ENCODE results near the gene NPEPPS. TPM values are rescaled to one million over a fixed set of nuclear protein-coding genes. Genes with fewer than 3 reads are reported as not detected.

The NPEPPS gene
- total RNA-seq, 1 experiment from 2014 or later, result 139 TPM

GRCh38 chr17:47604598-47604927 lies 73.7 kb downstream of the NPEPPS start:
- DNase-seq, result no peak
- intact Hi-C loops (cut with micrococcal nuclease; ENCODE audit: unreplicated experiment), result no loop called here
- Mint-ChIP-seq H3K9me3 (ENCODE audit: unreplicated experiment) (no peaks in the 10 kb centered on the region), H3K4me1 (ENCODE audit: low read depth, unreplicated experiment) (peaks cover 6% of the 10 kb centered on the region), H3K27me3 (ENCODE audit: insufficient read depth, unreplicated experiment) (no peaks in the 10 kb centered on the region), H3K4me3 (ENCODE audit: unreplicated experiment) (no peak overlapping the region), H3K27ac (ENCODE audit: unreplicated experiment) (no peak overlapping the region), H3K36me3 (ENCODE audit: insufficient read depth, unreplicated experiment) (peaks cover 59% of the 10 kb centered on the region)
- no TSS peak for BruUV-seq (replicated peaks)
- Histone ChIP-seq H3K27me3 (replicated peaks; ENCODE audit: control insufficient read depth, insufficient read depth, low read length) (no peaks in the 10 kb centered on the region), H3K4me1 (no peaks in the 10 kb centered on the region; the same call in 1 of the 2 replicates), H3K4me3 (ENCODE audit: low read depth, low read length) (no peak overlapping the region), H3K36me3 (ENCODE audit: control insufficient read depth, insufficient read depth, low read length) (peaks cover 3% of the 10 kb centered on the region; the same call in 1 of the 2 replicates), H3K9me3 (no peaks in the 10 kb centered on the region)
- TF ChIP-seq CTCF (IDR thresholded peaks at IDR 0.05; ENCODE audit: insufficient read depth in 1 of 2, low read depth in 1 of 2, low read length in 1 of 2, severe bottlenecking in 1 of 2, unreplicated experiment in 1 of 2), result no peak
- POLR2A ChIA-PET, result interaction anchor here (1.1 kb wide), 1 partner anchor 45 kb away, joined by 3 read pairs; no protein-coding TSS in a partner anchor
- CTCF ChIA-PET, result interaction anchor here (1.9 kb wide), 1 partner anchor 12 kb away, joined by 5 read pairs; no protein-coding TSS in a partner anchor

- H3K4me3 ChIP-seq (ENCODE audit: low read depth, low read length), result no peak overlapping the region
- CTCF ChIA-PET, result interaction anchor here (1.9 kb wide), 1 partner anchor 11 kb away, joined by 5 read pairs; no protein-coding TSS in a partner anchor
- H3K9me3 Mint-ChIP-seq (ENCODE audit: unreplicated experiment), result no peaks in the 10 kb centered on the region
- intact Hi-C loops (cut with micrococcal nuclease; ENCODE audit: unreplicated experiment), result no loop called here
- no peaks in the 10 kb centered on the region for H3K9me3 ChIP-seq
- no peak for DNase-seq
- no peaks in the 10 kb centered on the region for H3K27me3 Mint-ChIP-seq (ENCODE audit: insufficient read depth, unreplicated experiment)
- H3K36me3 ChIP-seq (ENCODE audit: control insufficient read depth, insufficient read depth, low read length), result peaks cover 3% of the 10 kb centered on the region; the same call in 1 of the 2 replicates
- TF ChIP-seq CTCF (IDR thresholded peaks at IDR 0.05; ENCODE audit: insufficient read depth in 1 of 2, low read depth in 1 of 2, low read length in 1 of 2, severe bottlenecking in 1 of 2, unreplicated experiment in 1 of 2), result no peak
- no TSS peak for BruUV-seq (replicated peaks)
- H3K27me3 ChIP-seq (replicated peaks; ENCODE audit: control insufficient read depth, insufficient read depth, low read length), result no peaks in the 10 kb centered on the region
- H3K4me1 Mint-ChIP-seq (ENCODE audit: low read depth, unreplicated experiment), result peaks cover 6% of the 10 kb centered on the region
- H3K36me3 Mint-ChIP-seq (ENCODE audit: insufficient read depth, unreplicated experiment), result peaks cover 60% of the 10 kb centered on the region
- H3K4me3 Mint-ChIP-seq (ENCODE audit: unreplicated experiment), result no peak overlapping the region
- H3K27ac Mint-ChIP-seq (ENCODE audit: unreplicated experiment), result no peak overlapping the region
- POLR2A ChIA-PET, result interaction anchor here (1.1 kb wide), 1 partner anchor 44 kb away, joined by 3 read pairs; no protein-coding TSS in a partner anchor
- no peaks in the 10 kb centered on the region; the same call in 1 of the 2 replicates for H3K4me1 ChIP-seq
These were observed 74.1 kb downstream of the NPEPPS start for GRCh38 chr17:47605011-47605410.

GRCh38 chr17:47607481-47607880 lies 76.6 kb downstream of the NPEPPS start:
- Mint-ChIP-seq H3K36me3 (ENCODE audit: insufficient read depth, unreplicated experiment) (peaks cover 44% of the 10 kb centered on the region), H3K27me3 (ENCODE audit: insufficient read depth, unreplicated experiment) (no peaks in the 10 kb centered on the region)

More at GRCh38 chr17:47607481-47607880, 76.6 kb downstream of the NPEPPS start:
- intact Hi-C loops (cut with micrococcal nuclease; ENCODE audit: unreplicated experiment), result no loop called here
- Mint-ChIP-seq H3K4me1 (ENCODE audit: low read depth, unreplicated experiment) (peaks cover 6% of the 10 kb centered on the region), H3K9me3 (ENCODE audit: unreplicated experiment) (no peaks in the 10 kb centered on the region), H3K27ac (ENCODE audit: unreplicated experiment) (no peak overlapping the region), H3K4me3 (ENCODE audit: unreplicated experiment) (no peak overlapping the region)
- no peaks in the 10 kb centered on the region for H3K27me3 ChIP-seq (replicated peaks; ENCODE audit: control insufficient read depth, insufficient read depth, low read length)
- POLR2A ChIA-PET, result no interaction called here
- CTCF ChIA-PET, result interaction anchor here (1.0 to 1.1 kb wide), 2 partner anchors 9 to 11 kb away, joined by 3 read pairs; no protein-coding TSS in a partner anchor
- no TSS peak for BruUV-seq (replicated peaks)
- DNase-seq, result no peak
- no peak for TF ChIP-seq CTCF (IDR thresholded peaks at IDR 0.05; ENCODE audit: insufficient read depth in 1 of 2, low read depth in 1 of 2, low read length in 1 of 2, severe bottlenecking in 1 of 2, unreplicated experiment in 1 of 2)
- H3K4me3 ChIP-seq (ENCODE audit: low read depth, low read length), result no peak overlapping the region
- H3K9me3 ChIP-seq, result no peaks in the 10 kb centered on the region
- 0 out of 2 replicates have a peak, but pooled peaks cover 1% of the 10 kb centered on the region for H3K36me3 ChIP-seq (ENCODE audit: control insufficient read depth, insufficient read depth, low read length)
- peaks cover 13% of the 10 kb centered on the region for H3K4me1 ChIP-seq

Data from Caco-2 (cell line).